Mesendoderm (in vitro differentiated cells): ENCODE data around the gene MTUS2.

Experiments
- DNase-seq: peaks from one replicate; pipeline ENCODE4 v3.0.0; 2013
- H2AK5ac ChIP-seq: 2 replicates; pipeline ENCODE4 v1.6.1; 2013; ENCODE audit warnings: low read length, inconsistent platforms
- H2BK120ac ChIP-seq: 2 replicates; pipeline ENCODE4 v1.6.1; 2013; ENCODE audit warnings: low read depth, mild to moderate bottlenecking, low read length, moderate library complexity, mixed read lengths
- H2BK15ac ChIP-seq: replicated peaks from 2 replicates; pipeline ENCODE4 v1.6.1; 2013; ENCODE audit warnings: low read depth, mild to moderate bottlenecking, moderate library complexity
- H2BK5ac ChIP-seq: 2 replicates; pipeline ENCODE4 v1.6.1; 2013; ENCODE audit warnings: low read length, inconsistent platforms
- H3K18ac ChIP-seq: 2 replicates; pipeline ENCODE4 v1.6.1; 2013; ENCODE audit warnings: mild to moderate bottlenecking, low read length, mixed read lengths
- H3K23ac ChIP-seq: one replicate; pipeline ENCODE4 v1.6.1; 2013; ENCODE audit warnings: low read length
- H3K27ac ChIP-seq: 2 replicates; pipeline ENCODE4 v1.5.1; 2013; ENCODE audit warnings: low read depth, mild to moderate bottlenecking, inconsistent platforms, low read length, moderate library complexity
- H3K27me3 ChIP-seq: 2 replicates; pipeline ENCODE4 v1.6.1; 2013; ENCODE audit warnings: low read length, control low read depth, mild to moderate bottlenecking, inconsistent platforms; ENCODE audit not compliant: insufficient read depth, poor library complexity
- H3K36me3 ChIP-seq: 2 replicates; pipeline ENCODE4 v1.6.1; 2013; ENCODE audit warnings: low read length, inconsistent platforms; ENCODE audit not compliant: control insufficient read depth, insufficient read depth
- H3K4ac ChIP-seq: one replicate; pipeline ENCODE4 v1.6.1; 2013; ENCODE audit warnings: low read depth, mild to moderate bottlenecking, low read length, moderate library complexity
- H3K4me1 ChIP-seq: 2 replicates; pipeline ENCODE4 v1.6.1; 2013; ENCODE audit warnings: low read depth, low read length, inconsistent platforms; ENCODE audit not compliant: control insufficient read depth
- H3K4me2 ChIP-seq: 2 replicates; pipeline ENCODE4 v1.6.1; 2013; ENCODE audit warnings: low read length
- H3K4me3 ChIP-seq: 2 replicates; pipeline ENCODE4 v1.5.1; 2013; ENCODE audit warnings: mild to moderate bottlenecking, low read length
- H3K56ac ChIP-seq: one replicate; pipeline ENCODE4 v1.6.1; 2013; ENCODE audit warnings: low read length
- H3K79me1 ChIP-seq: 2 replicates; pipeline ENCODE4 v1.6.1; 2013; ENCODE audit warnings: low read length, inconsistent platforms
- H3K79me2 ChIP-seq: 2 replicates; pipeline ENCODE4 v1.6.1; 2013; ENCODE audit warnings: mild to moderate bottlenecking, low read length; ENCODE audit not compliant: control insufficient read depth, insufficient read depth
- H3K9ac ChIP-seq: 2 replicates; pipeline ENCODE4 v1.6.1; 2013; ENCODE audit warnings: low read length, inconsistent platforms
- H4K5ac ChIP-seq: one replicate; pipeline ENCODE4 v1.6.1; 2013; ENCODE audit warnings: low read length
- H4K8ac ChIP-seq: one replicate; pipeline ENCODE4 v1.6.1; 2013; ENCODE audit warnings: low read depth, mild to moderate bottlenecking, control low read depth, low read length, moderate library complexity
- WGBS: extraction: QIAGEN DNeasy Blood & Tissue Kit; methylation state at CpG from one replicate; pipeline ENCODE4 v1.1.7; 2013; ENCODE audit warnings: low lambda C conversion rate, missing lambda C conversion rate; ENCODE audit not compliant: insufficient coverage; ENCODE audit errors: extremely low coverage; 5-methylcytosine and 5-hydroxymethylcytosine counted together

Gene MTUS2

DNA sequence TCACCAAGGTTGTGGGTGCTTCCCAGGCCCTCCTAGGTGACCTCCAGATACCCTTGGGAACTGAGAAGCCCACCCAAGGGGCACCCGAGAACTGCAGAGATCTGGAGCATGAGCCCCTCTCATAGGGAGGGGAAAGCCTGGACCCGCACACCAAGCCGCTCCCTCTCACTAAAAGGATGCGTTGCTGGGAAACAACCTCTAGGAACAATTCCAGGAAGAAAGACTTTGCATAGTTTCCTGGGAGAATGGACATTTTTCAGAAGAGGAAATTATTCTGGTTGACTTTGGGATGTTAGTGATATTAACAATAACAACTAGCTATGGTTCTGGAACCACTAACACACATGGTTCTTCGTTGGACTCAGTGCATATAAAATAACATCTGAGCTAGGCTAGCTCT, 710.8 kb downstream of the MTUS2 start:
- Histone ChIP-seq H3K79me1 (peaks cover 15% of the 10 kb centered on the region), H2BK5ac (no peak overlapping the region), H3K36me3 (peaks cover 13% of the 10 kb centered on the region), H3K56ac (no peak overlapping the region), H3K4me2 (no peak overlapping the region), H3K4ac (no peak overlapping the region), H2BK120ac (no peak overlapping the region), H2BK15ac (no peak overlapping the region), H3K79me2 (peaks cover 6% of the 10 kb centered on the region), H3K4me3 (no peak overlapping the region), H4K8ac (no peak overlapping the region), H3K4me1 (no peaks in the 10 kb centered on the region), H3K9ac (no peak overlapping the region), H3K27me3 (no peaks in the 10 kb centered on the region), H4K5ac (no peak overlapping the region), H2AK5ac (no peak overlapping the region), H3K18ac (no peak overlapping the region), H3K23ac (no peak overlapping the region), H3K27ac (no peak overlapping the region)
- no peak for DNase-seq
- WGBS: no CpG with 5 or more reads among the region's 5 CpGs

DNA sequence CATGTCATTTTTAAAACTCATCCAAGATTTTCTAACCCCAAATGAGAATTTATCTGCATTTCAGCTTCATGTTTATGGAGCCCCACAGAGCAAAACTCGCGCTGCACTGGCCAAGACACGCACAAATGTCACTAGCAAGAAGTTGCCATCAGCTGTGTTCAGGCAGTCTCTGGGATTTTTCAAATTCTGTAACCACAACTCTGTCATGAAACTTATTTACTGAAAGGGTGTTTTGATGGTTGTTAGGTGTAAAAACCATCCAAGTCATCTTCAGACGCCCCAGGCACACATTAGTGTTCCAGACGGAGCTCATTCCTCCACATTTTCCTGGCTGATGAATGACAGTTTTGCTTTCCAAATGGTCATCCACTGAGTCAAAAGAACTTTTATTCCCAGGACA, 712.0 kb downstream of the MTUS2 start:
- no peak overlapping the region for H3K9ac ChIP-seq
- no peak overlapping the region for H3K56ac ChIP-seq
- no peak overlapping the region for H2BK5ac ChIP-seq
- no peak overlapping the region for H4K5ac ChIP-seq
- H3K23ac ChIP-seq: no peak overlapping the region
- WGBS: no CpG with 5 or more reads among the region's 5 CpGs
- no peak overlapping the region for H2BK120ac ChIP-seq
- no peak overlapping the region for H2BK15ac ChIP-seq
- no peaks in the 10 kb centered on the region for H3K27me3 ChIP-seq
- H3K4me3 ChIP-seq: no peak overlapping the region
- no peak overlapping the region for H3K18ac ChIP-seq
- no peak overlapping the region for H3K4ac ChIP-seq
- no peak for DNase-seq
- H3K27ac ChIP-seq: no peak overlapping the region
- H3K79me1 ChIP-seq: peaks cover 17% of the 10 kb centered on the region
- peaks cover 13% of the 10 kb centered on the region for H3K36me3 ChIP-seq
- H2AK5ac ChIP-seq: no peak overlapping the region
- no peaks in the 10 kb centered on the region for H3K4me1 ChIP-seq
- H3K4me2 ChIP-seq: no peak overlapping the region
- no peak overlapping the region for H4K8ac ChIP-seq
- peaks cover 10% of the 10 kb centered on the region for H3K79me2 ChIP-seq

DNA sequence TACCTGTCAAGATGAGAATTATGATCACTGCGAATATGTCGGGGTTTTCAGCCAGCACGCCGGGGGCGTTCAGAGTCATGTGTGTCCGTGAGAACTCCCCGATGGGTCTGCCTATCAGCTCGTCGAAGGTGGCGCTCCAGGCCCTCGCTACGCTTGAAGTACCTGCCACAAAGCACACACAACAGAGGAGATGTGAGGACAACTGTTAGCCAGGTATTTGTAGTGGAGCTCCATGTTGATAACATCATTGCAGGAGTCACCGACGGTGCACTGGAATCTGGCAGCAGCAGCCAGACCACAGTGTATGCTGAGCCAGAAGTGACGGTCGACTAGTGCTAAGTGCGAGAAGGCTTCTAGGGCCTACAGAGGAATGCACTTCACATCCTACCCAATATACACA, 712.7 kb downstream of the MTUS2 start:
- Histone ChIP-seq H3K27ac (no peak overlapping the region), H3K4me3 (no peak overlapping the region), H3K36me3 (peaks cover 11% of the 10 kb centered on the region), H3K27me3 (no peaks in the 10 kb centered on the region), H3K4ac (no peak overlapping the region), H3K23ac (no peak overlapping the region), H4K8ac (no peak overlapping the region), H3K56ac (no peak overlapping the region), H2AK5ac (no peak overlapping the region), H3K9ac (no peak overlapping the region), H2BK15ac (no peak overlapping the region), H3K18ac (no peak overlapping the region), H2BK120ac (no peak overlapping the region), H3K79me1 (peaks cover 17% of the 10 kb centered on the region), H4K5ac (no peak overlapping the region), H3K79me2 (peaks cover 14% of the 10 kb centered on the region), H2BK5ac (no peak overlapping the region), H3K4me2 (no peak overlapping the region), H3K4me1 (no peaks in the 10 kb centered on the region)
- DNase-seq: no peak
- no CpG with 5 or more reads among the region's 17 CpGs for WGBS

DNA sequence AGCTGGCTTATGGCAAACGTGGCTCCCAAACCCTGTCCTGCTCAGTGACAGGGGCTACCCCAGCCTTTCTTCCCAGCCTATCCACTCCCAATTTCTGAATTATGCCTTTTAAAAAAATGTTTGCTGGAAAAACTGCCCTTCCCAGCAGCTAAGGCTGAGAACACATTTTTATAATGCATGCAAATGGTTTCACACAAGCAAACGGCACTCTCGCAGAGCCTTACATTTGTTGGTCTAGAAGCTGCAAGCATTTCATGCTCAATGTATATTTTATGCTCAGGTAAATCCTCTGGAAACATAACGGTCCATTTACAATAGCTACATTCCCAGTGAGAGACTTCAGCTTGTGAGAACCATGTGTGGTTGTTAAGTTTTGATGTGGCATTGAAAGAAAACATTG, 713.9 kb downstream of the MTUS2 start:
- Histone ChIP-seq H3K36me3 (peaks cover 5% of the 10 kb centered on the region), H3K4me3 (no peak overlapping the region), H3K18ac (no peak overlapping the region), H3K79me2 (peaks cover 27% of the 10 kb centered on the region), H2BK15ac (no peak overlapping the region), H3K9ac (no peak overlapping the region), H3K27ac (no peak overlapping the region), H2BK120ac (no peak overlapping the region), H3K56ac (no peak overlapping the region), H3K79me1 (peaks cover 24% of the 10 kb centered on the region), H3K4me1 (peaks cover 2% of the 10 kb centered on the region), H3K27me3 (no peaks in the 10 kb centered on the region), H2AK5ac (no peak overlapping the region), H4K5ac (no peak overlapping the region), H4K8ac (no peak overlapping the region), H3K4ac (no peak overlapping the region), H2BK5ac (no peak overlapping the region), H3K23ac (no peak overlapping the region), H3K4me2 (no peak overlapping the region)
- WGBS: no CpG with 5 or more reads among the region's 4 CpGs
- DNase-seq: no peak

DNA sequence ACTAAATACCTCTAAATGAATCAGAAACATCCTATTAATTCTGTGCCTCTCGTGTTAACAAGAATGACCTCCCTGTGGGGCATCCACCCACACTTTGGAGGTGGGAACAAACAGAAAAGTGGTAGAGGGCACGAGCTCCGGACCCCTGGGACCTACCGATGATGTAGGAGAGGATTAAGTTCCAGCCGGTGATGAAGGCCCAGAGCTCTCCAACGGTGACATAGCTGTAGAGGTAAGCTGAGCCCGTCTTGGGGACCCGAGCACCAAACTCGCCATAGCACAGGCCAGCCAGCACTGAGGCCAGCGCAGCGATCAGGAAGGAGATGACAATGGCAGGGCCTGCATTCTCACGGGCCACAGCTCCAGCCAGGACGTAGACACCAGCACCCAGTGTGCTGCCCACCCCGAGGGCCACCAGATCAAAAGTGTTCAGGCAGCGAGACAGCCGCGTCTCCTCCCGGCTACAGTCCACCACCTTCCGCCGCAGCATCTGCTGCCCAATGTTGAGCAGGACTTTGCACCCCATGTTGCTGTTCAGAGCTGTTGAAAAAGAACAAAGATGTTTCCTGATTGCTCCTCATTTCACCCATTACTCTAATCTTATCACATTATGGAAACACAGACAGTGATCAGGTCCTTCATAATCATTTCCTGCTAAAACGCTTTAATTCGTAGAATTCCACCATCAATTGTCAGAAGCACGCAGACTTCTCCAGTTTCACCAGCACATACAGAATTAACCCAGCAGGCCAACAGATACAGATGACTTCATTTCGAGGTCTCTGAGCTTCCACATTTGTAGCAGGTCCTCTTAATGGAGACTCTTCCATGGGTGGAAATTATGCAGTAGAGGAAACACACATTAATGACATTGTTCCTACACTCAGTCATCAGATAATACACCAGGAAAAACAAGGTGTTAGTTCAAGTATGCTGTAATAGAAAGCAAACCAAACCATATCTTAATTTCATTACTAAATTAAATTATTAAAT, 715.8 kb downstream of the MTUS2 start:
- no peak overlapping the region for H4K5ac ChIP-seq
- H3K18ac ChIP-seq: no peak overlapping the region
- H2BK120ac ChIP-seq: no peak overlapping the region
- no peak overlapping the region for H3K56ac ChIP-seq
- H3K4me1 ChIP-seq: peaks cover 6% of the 10 kb centered on the region
- H3K79me1 ChIP-seq: peaks cover 28% of the 10 kb centered on the region
- no peak overlapping the region for H3K27ac ChIP-seq
- H2AK5ac ChIP-seq: no peak overlapping the region
- no peak overlapping the region for H2BK5ac ChIP-seq
- no peak overlapping the region for H4K8ac ChIP-seq
- H3K4me2 ChIP-seq: no peak overlapping the region
- no peak overlapping the region for H2BK15ac ChIP-seq
- no peak overlapping the region for H3K9ac ChIP-seq
- H3K4ac ChIP-seq: no peak overlapping the region
- no peaks in the 10 kb centered on the region for H3K27me3 ChIP-seq
- no CpG with 5 or more reads among the region's 24 CpGs for WGBS
- DNase-seq: no peak
- peaks cover 36% of the 10 kb centered on the region for H3K79me2 ChIP-seq
- peaks cover 4% of the 10 kb centered on the region for H3K36me3 ChIP-seq
- H3K4me3 ChIP-seq: no peak overlapping the region
- H3K23ac ChIP-seq: no peak overlapping the region
